NB4 (cell line): ENCODE measurements around the gene SMIM45.

Experiments used
- MYC ChIP-seq: IDR thresholded peaks from 2 replicates; pipeline ENCODE4 v1.6.1; 2011; ENCODE audit warnings: low read depth, low read length
- TF ChIP-seq, protein P1 (sequence below): IDR thresholded peaks from one replicate; pipeline ENCODE4 v1.5.1; 2012; ENCODE audit warnings: low read depth, low read length

GRCh38 chr22:41915786-41916493, 36.0 kb upstream of the SMIM45 start:
- TF ChIP-seq MYC: no peak
- TF ChIP-seq, protein P1, sequence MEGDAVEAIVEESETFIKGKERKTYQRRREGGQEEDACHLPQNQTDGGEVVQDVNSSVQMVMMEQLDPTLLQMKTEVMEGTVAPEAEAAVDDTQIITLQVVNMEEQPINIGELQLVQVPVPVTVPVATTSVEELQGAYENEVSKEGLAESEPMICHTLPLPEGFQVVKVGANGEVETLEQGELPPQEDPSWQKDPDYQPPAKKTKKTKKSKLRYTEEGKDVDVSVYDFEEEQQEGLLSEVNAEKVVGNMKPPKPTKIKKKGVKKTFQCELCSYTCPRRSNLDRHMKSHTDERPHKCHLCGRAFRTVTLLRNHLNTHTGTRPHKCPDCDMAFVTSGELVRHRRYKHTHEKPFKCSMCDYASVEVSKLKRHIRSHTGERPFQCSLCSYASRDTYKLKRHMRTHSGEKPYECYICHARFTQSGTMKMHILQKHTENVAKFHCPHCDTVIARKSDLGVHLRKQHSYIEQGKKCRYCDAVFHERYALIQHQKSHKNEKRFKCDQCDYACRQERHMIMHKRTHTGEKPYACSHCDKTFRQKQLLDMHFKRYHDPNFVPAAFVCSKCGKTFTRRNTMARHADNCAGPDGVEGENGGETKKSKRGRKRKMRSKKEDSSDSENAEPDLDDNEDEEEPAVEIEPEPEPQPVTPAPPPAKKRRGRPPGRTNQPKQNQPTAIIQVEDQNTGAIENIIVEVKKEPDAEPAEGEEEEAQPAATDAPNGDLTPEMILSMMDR: no peak
